ENCODE results near the gene POLRMT. TPM values are rescaled to one million over a fixed set of nuclear protein-coding genes. Genes with fewer than 3 reads are reported as not detected.

POLRMT gene
- total RNA-seq, 1 donor from 2014 or later: 71.1 TPM

GRCh38 chr19:679418-680286, 46.3 kb upstream of the POLRMT start:
- Mint-ChIP-seq H3K4me3 (peak overlapping the region; percentile 83), H3K27me3 (ENCODE audit: low read depth) (peaks cover 34% of the 10 kb centered on the region), H3K27ac (ENCODE audit: unreplicated experiment) (no peak overlapping the region), H3K4me1 (peaks cover 12% of the 10 kb centered on the region), H3K9me3 (no peaks in the 10 kb centered on the region), H3K36me3 (ENCODE audit: low read depth) (no peaks in the 10 kb centered on the region)
- DNase-seq (ENCODE audit: low read depth, low spot score): peak; percentile 38
- TF ChIP-seq CTCF (conservative IDR thresholded peaks at IDR 0.05): no peak

GRCh38 chr19:678791-679388, 45.6 kb upstream of the POLRMT start:
- no peak overlapping the region for H3K27ac Mint-ChIP-seq (ENCODE audit: unreplicated experiment)

GRCh38 chr19:677601-678436, 44.5 kb upstream of the POLRMT start:
- TF ChIP-seq CTCF (conservative IDR thresholded peaks at IDR 0.05): no peak
- H3K27me3 Mint-ChIP-seq (ENCODE audit: low read depth): peaks cover 41% of the 10 kb centered on the region
- no peak overlapping the region for H3K27ac Mint-ChIP-seq (ENCODE audit: unreplicated experiment)
- no peaks in the 10 kb centered on the region for H3K9me3 Mint-ChIP-seq
- H3K4me3 Mint-ChIP-seq: peak overlapping the region; percentile 74
- no peaks in the 10 kb centered on the region for H3K36me3 Mint-ChIP-seq (ENCODE audit: low read depth)
- no peak for DNase-seq (ENCODE audit: low read depth, low spot score)
- H3K4me1 Mint-ChIP-seq: peaks cover 20% of the 10 kb centered on the region

More at GRCh38 chr19:678791-679388, 45.6 kb upstream of the POLRMT start:
- H3K9me3 Mint-ChIP-seq: no peaks in the 10 kb centered on the region
- H3K27me3 Mint-ChIP-seq (ENCODE audit: low read depth): peaks cover 38% of the 10 kb centered on the region
- no peaks in the 10 kb centered on the region for H3K36me3 Mint-ChIP-seq (ENCODE audit: low read depth)
- no peak for DNase-seq (ENCODE audit: low read depth, low spot score)
- H3K4me1 Mint-ChIP-seq: peaks cover 16% of the 10 kb centered on the region
- H3K4me3 Mint-ChIP-seq: peak overlapping the region; percentile 83
- TF ChIP-seq CTCF (conservative IDR thresholded peaks at IDR 0.05): no peak

GRCh38 chr19:677201-677600, 43.9 kb upstream of the POLRMT start:
- DNase-seq (ENCODE audit: low read depth, low spot score): no peak
- Mint-ChIP-seq H3K4me3 (no peak overlapping the region), H3K36me3 (ENCODE audit: low read depth) (no peaks in the 10 kb centered on the region), H3K27ac (ENCODE audit: unreplicated experiment) (no peak overlapping the region), H3K27me3 (ENCODE audit: low read depth) (peaks cover 41% of the 10 kb centered on the region), H3K4me1 (peaks cover 20% of the 10 kb centered on the region), H3K9me3 (no peaks in the 10 kb centered on the region)
- no peak for TF ChIP-seq CTCF (conservative IDR thresholded peaks at IDR 0.05)

- H3K36me3 Mint-ChIP-seq (ENCODE audit: low read depth): no peaks in the 10 kb centered on the region
- no peaks in the 10 kb centered on the region for H3K9me3 Mint-ChIP-seq
- no peak for DNase-seq (ENCODE audit: low read depth, low spot score)
- peaks cover 20% of the 10 kb centered on the region for H3K4me1 Mint-ChIP-seq
- H3K27ac Mint-ChIP-seq (ENCODE audit: unreplicated experiment): no peak within 1 kb of the TSS
- H3K4me3 Mint-ChIP-seq: peak within 1 kb of the TSS; percentile 82
- TF ChIP-seq CTCF (conservative IDR thresholded peaks at IDR 0.05): no peak
- peaks cover 41% of the 10 kb centered on the region for H3K27me3 Mint-ChIP-seq (ENCODE audit: low read depth)
These were observed 43.2 kb upstream of the POLRMT start, which contains the start of gene FSTL3 for GRCh38 chr19:676339-677105. TSS of gene FSTL3 (plus strand) at chr19:676392. CDS start at chr19:676424, 32 bp downstream.
